CD4-positive, alpha-beta T cell (primary cell): ENCODE data around the gene CROCC. TPM values are rescaled to one million over a fixed set of nuclear protein-coding genes. Genes with fewer than 3 reads are reported as not detected.
"Not testable (repeated sequence)": the region's sequence is repeated elsewhere in the genome, so short reads cannot be mapped to it uniquely, and the experiment has no call there.

ENCODE experiments used
- ATAC-seq: fragments of 200-7000 bp; cut with Tn5 transposase; one replicate; pipeline ENCODE4 v1.10.0; 2022; ENCODE audit warnings: mild to moderate bottlenecking; ENCODE audit not compliant: poor library complexity
- CTCF ChIA-PET: fragments of 350-600 bp; sonication (Branson Sonifier 250); formaldehyde crosslinking; loops from one replicate; lab custom pipeline; 2021; ENCODE audit warnings: antibody characterized with exemption, inconsistent platforms; lab: Charles Lee
- POLR2A ChIA-PET: fragments of 350-600 bp; sonication (Branson Sonifier 250); formaldehyde crosslinking; loops from one replicate; lab custom pipeline; 2021; ENCODE audit warnings: antibody characterized with exemption, inconsistent platforms; lab: Charles Lee
- DNase-seq, 14 experiments: peaks; one replicate each; pipeline ENCODE4 v3.0.0-alpha.2; 2013 to 2020; ENCODE audit warnings: mixed read lengths in 2 of 14
- H3K27ac ChIP-seq, 2 donors: one replicate each; pipeline versions ENCODE4 v1.5.1 to v1.7.0; 2013; ENCODE audit warnings: low read length in 2 of 2, low read depth in 1 of 2, mild to moderate bottlenecking in 1 of 2
- H3K27me3 ChIP-seq, 2 experiments: 1 replicate in 1 of 2; 2 replicates in 1 of 2; pipeline versions ENCODE4 v1.6.1 to v1.7.0; 2013; ENCODE audit warnings: low read length in 2 of 2, control low read depth in 1 of 2, mild to moderate bottlenecking in 1 of 2, moderate library complexity in 1 of 2; ENCODE audit not compliant: insufficient read depth in 2 of 2, control insufficient read depth in 1 of 2
- H3K36me3 ChIP-seq: one replicate; pipeline ENCODE4 v1.6.1; 2013; ENCODE audit warnings: low read length, control low read depth; ENCODE audit not compliant: insufficient read depth
- H3K4me1 ChIP-seq: one replicate; pipeline ENCODE4 v1.6.1; 2013; ENCODE audit warnings: low read length, control low read depth; ENCODE audit not compliant: insufficient read depth
- H3K4me3 ChIP-seq: one replicate; pipeline ENCODE4 v1.5.1; 2013; ENCODE audit warnings: mild to moderate bottlenecking, low read length, moderate library complexity
- H3K9me3 ChIP-seq, 2 experiments: 1 replicate in 1 of 2; 2 replicates in 1 of 2; pipeline versions ENCODE4 v1.6.1 to v1.7.0; 2013; ENCODE audit warnings: low read length in 2 of 2, mild to moderate bottlenecking in 2 of 2, control low read depth in 1 of 2, moderate library complexity in 1 of 2; ENCODE audit not compliant: control insufficient read depth in 1 of 2, insufficient read depth in 1 of 2
- H3K27ac Mint-ChIP-seq: one replicate; pipeline ENCODE4 v1.8.0; 2020; ENCODE audit warnings: mixed read lengths
- H3K27me3 Mint-ChIP-seq: one replicate; pipeline ENCODE4 v1.8.0; 2021; ENCODE audit warnings: mixed read lengths
- H3K36me3 Mint-ChIP-seq: one replicate; pipeline ENCODE4 v1.8.0; 2021; ENCODE audit warnings: low read depth, mixed read lengths
- H3K4me1 Mint-ChIP-seq: one replicate; pipeline ENCODE4 v1.8.0; 2021; ENCODE audit warnings: low read depth, mixed read lengths
- H3K4me3 Mint-ChIP-seq: one replicate; pipeline ENCODE4 v1.8.0; 2020; ENCODE audit warnings: mild to moderate bottlenecking, mixed read lengths
- H3K9me3 Mint-ChIP-seq: one replicate; pipeline ENCODE4 v1.8.0; 2020; ENCODE audit warnings: mixed read lengths
- CTCF ChIP-seq: fragments of 200-600 bp; IDR thresholded peaks from one replicate; pipeline ENCODE4 v1.8.0; 2022; ENCODE audit warnings: antibody characterized with exemption, mild to moderate bottlenecking
- intact Hi-C, 2 experiments: fragments of 100-400 bp; cut with DNase I in 1 of 2; cut with micrococcal nuclease in 1 of 2; formaldehyde crosslinking; loops; one replicate each; pipeline versions ENCODE4 v1.15.1 to v1.9.0; 2023 to 2025; cut with DNase I, micrococcal nuclease
- total RNA-seq, 174 experiments: library from RNA in 2 of 174; stranded (reverse) in 2 of 174; gene quantifications; one replicate each; pipeline ENCODE4 v1.2.3 and lab custom pipeline; 2021 to 2026

The CROCC gene
- total RNA-seq, 2 experiments from 2014 or later = 47.4 to 49.7 TPM

DNA sequence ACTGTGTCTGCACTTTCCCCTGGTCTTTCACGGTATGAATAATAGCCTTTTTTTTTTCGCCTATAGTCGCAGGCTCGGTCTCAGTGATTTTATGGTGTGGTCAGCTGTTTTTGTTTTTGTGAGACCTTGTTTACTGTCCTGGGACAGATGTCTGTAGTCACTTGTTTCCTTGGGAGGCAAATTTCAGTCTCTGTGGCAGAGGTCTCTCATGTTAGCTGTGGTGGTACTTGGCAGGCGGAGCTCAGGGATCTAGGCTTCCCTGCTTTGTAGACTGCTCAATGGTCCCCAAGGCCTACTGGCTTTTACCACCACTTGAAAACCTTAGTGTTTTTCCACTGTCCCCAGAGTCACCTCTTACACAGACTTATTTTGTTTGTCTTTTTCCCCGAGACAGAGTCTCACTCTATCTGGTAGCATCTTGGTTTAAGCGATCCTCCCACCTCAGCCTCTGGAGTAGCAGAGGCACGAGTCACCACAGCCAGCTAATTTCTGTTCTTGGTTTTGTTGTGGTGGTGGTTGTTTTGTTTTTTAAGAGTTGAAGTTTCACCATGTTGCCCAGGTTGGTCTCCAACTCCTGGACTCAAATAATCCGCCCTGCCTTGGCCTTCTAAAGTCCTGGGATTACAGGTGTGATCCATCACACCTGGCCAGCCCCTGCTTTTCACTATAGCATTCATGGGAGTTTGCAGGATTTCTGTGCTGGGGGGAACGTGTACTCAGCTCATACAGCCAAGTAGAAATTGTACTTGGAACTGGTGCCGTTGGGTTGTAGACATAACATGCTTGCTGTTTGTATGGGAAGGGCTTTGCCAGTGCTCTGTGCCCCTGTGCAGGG lies 15.6 kb upstream of the CROCC start:
- no peak for TF ChIP-seq CTCF
- POLR2A ChIA-PET = interaction anchor here (1.1 to 4.5 kb wide), 9 partner anchors 8 to 1073 kb away, joined by 3 to 73 read pairs (median 4); partner anchors contain the start of genes NBPF1 and RNU1-2
- no peak overlapping the region for H3K4me3 ChIP-seq
- ATAC-seq = no peak
- peaks cover 12 to 14% of the 10 kb centered on the region in 2 experiments for H3K9me3 ChIP-seq
- Mint-ChIP-seq H3K4me3 (no peak overlapping the region), H3K27me3 (no peaks in the 10 kb centered on the region), H3K27ac (no peak overlapping the region), H3K9me3 (no peaks in the 10 kb centered on the region), H3K4me1 (peaks cover 35% of the 10 kb centered on the region), H3K36me3 (peaks cover 5% of the 10 kb centered on the region)
- H3K27me3 ChIP-seq = no peaks in the 10 kb centered on the region
- intact Hi-C loops = loop anchor here in 1 of 2 experiments (1.0 to 10.0 kb wide), 2 partner anchors 7 to 1381 kb away; partner anchors contain the start of genes CASP9 and DNAJC16
- DNase-seq = peak in 2 of 14 experiments; percentile 13 to 40
- H3K36me3 ChIP-seq = no peaks in the 10 kb centered on the region
- peak overlapping the region in 1 of 2 donors; percentile 99 for H3K27ac ChIP-seq
- CTCF ChIA-PET = interaction anchor here (1.0 kb wide), 1 partner anchor 45 kb away, joined by 3 read pairs; no protein-coding TSS in a partner anchor
- peaks cover 54% of the 10 kb centered on the region for H3K4me1 ChIP-seq

GRCh38 chr1:16906873-16907272 lies 14.9 kb upstream of the CROCC start:
- ATAC-seq = no peak
- H3K27me3 Mint-ChIP-seq = no peaks in the 10 kb centered on the region
- intact Hi-C loops = loop anchor here in 1 of 2 experiments (10.0 kb wide), 1 partner anchor 1382 kb away; the partner anchor contains the start of genes CASP9 and DNAJC16
- no peaks in the 10 kb centered on the region for H3K9me3 Mint-ChIP-seq
- H3K27me3 ChIP-seq = no peaks in the 10 kb centered on the region
- H3K4me3 ChIP-seq = no peak overlapping the region
- peak in 1 of 14 experiments; percentile 16 for DNase-seq
- no peak overlapping the region for H3K27ac Mint-ChIP-seq
- H3K36me3 ChIP-seq = no peaks in the 10 kb centered on the region
- no peak overlapping the region for H3K4me3 Mint-ChIP-seq
- peaks cover 34% of the 10 kb centered on the region for H3K4me1 Mint-ChIP-seq
- CTCF ChIA-PET = no interaction called here
- no peak overlapping the region for H3K27ac ChIP-seq
- peaks cover 52% of the 10 kb centered on the region for H3K4me1 ChIP-seq
- POLR2A ChIA-PET = interaction anchor here (0.9 to 3.7 kb wide), 3 partner anchors 9 to 18 kb away, joined by 3 to 73 read pairs (median 3); partner anchors contain the start of gene RNU1-2
- H3K9me3 ChIP-seq = peaks cover 12 to 14% of the 10 kb centered on the region in 2 experiments
- H3K36me3 Mint-ChIP-seq = peaks cover 5% of the 10 kb centered on the region
- TF ChIP-seq CTCF = no peak

DNA sequence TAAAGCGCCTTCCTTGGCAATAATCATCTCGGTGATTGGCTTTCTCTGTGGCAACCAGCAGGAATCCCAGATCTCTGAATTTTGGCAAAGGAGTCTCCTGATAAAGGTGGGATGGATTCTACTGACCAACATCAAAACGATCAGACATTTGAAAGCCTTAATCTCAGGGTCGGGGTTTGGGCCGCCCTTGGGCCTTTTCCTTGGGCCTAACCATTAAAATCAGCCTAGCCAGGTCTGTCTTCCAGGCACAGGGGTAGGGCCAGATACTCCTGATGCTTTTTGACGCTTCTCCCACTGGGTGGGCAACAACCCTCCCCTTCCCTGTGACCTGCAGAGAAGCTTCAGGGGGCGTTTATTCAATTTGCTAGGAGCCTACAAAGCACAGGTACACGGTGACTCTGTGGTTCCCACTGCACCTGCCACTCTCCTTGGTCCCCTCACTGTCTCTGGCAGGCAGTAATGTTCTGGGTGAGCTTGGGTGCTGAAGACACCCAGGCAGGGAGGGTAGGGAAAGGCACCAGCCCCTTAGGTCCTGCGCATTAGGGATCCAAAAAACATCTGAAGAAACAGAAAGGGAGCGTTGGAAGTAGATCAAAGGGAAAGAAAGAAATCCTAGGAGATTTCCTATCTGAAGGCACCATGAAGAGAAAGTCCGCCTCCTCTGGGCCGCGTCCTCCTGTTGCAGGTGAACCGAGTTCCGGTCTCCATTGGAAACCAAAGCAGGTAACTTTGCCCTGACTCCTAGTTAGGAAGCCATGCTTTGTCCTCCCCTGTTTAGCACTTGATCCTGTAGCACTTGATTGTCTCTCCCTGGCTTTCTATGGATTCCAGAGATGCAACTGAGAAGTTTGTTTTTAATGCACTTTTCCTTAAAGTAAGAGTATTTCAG lies 13.6 kb upstream of the CROCC start:
- ATAC-seq (no peak), DNase-seq (peak in 1 of 14 experiments; percentile 17)
- Histone ChIP-seq H3K9me3 (peaks cover 12 to 14% of the 10 kb centered on the region in 2 experiments), H3K27ac (no peak overlapping the region), H3K36me3 (no peaks in the 10 kb centered on the region), H3K27me3 (no peaks in the 10 kb centered on the region), H3K4me3 (no peak overlapping the region), H3K4me1 (peaks cover 60% of the 10 kb centered on the region)
- no peak overlapping the region for H3K4me3 Mint-ChIP-seq
- ChIA-PET CTCF (no interaction called here), POLR2A (interaction anchor here (0.9 kb wide), 1 partner anchor 19 kb away, joined by 3 read pairs; no protein-coding TSS in a partner anchor)
- no peak overlapping the region for H3K27ac Mint-ChIP-seq
- TF ChIP-seq CTCF = no peak
- intact Hi-C loops = loop anchor here in 1 of 2 experiments (10.0 kb wide), 1 partner anchor 1383 kb away; the partner anchor contains the start of genes CASP9 and DNAJC16
- H3K27me3 Mint-ChIP-seq = no peaks in the 10 kb centered on the region
- no peaks in the 10 kb centered on the region for H3K9me3 Mint-ChIP-seq
- H3K36me3 Mint-ChIP-seq = peaks cover 5% of the 10 kb centered on the region
- H3K4me1 Mint-ChIP-seq = peaks cover 35% of the 10 kb centered on the region

DNA sequence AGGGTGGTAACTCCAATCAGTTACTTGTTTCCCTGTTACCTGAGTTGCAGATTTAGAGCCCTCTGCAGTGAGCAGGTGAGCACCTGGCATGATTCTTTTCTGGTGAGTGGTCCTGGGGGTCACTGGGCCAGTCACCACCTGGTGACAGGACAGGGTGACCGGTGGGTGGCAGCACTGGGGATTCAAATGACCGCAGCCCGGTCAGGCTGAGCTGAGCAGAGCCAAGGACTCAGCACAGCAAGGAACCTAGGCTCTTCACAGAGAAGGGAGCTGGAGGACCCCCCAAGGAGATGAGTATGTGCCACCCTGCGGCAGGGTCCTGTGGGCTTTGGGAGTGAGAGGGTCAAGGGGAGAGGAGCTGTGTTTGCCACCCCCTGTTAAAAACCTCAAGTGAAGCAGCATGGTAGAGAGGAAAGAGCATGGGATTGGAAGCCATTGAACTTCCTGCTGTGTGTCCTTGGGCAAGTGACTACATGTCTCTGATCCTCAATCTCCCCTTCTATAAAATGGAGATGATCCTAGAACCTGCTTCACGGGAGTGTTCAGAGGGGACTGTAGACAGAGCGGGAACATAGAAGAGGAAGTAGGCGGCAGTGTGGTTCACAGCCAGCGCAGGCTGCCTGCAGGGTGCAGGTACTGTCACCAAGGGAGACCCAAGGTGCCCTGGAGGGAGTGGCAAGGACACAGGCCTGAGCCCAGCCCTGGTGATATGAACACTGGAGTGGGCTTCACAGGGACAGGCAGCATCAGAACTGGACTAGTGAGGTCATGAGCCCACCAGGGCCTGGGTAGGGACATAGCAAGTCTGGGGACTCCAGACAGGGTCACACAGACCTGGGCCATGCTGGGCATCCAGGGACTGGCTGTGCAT lies 9.6 kb upstream of the CROCC start:
- not testable (repeated sequence) for H3K9me3 Mint-ChIP-seq, H3K9me3 ChIP-seq, H3K27ac Mint-ChIP-seq, ATAC-seq, H3K27me3 ChIP-seq, H3K4me3 ChIP-seq, H3K27me3 Mint-ChIP-seq, H3K27ac ChIP-seq, H3K36me3 ChIP-seq, H3K36me3 Mint-ChIP-seq
- DNase-seq = peak in 2 of 14 experiments; percentile 17 to 36
- Mint-ChIP-seq H3K4me3 (peak overlapping the region; percentile 58), H3K4me1 (peaks cover 42% of the 10 kb centered on the region)
- ChIA-PET POLR2A (interaction anchor here (3.9 kb wide), 1 partner anchor 8 kb away, joined by 35 read pairs; no protein-coding TSS in a partner anchor), CTCF (interaction anchor here (1.0 kb wide), 1 partner anchor 9 kb away, joined by 3 read pairs; no protein-coding TSS in a partner anchor)
- peaks cover 42% of the 10 kb centered on the region for H3K4me1 ChIP-seq
- intact Hi-C loops = loop anchor here in 1 of 2 experiments (5.0 kb wide), 3 partner anchors 100 to 1065 kb away; partner anchors contain the start of genes ATP13A2, FBXO42 and SPEN
